ENCODE results near the gene PTGER1. TPM values are rescaled to one million over a fixed set of nuclear protein-coding genes. Genes with fewer than 3 reads are reported as not detected.

The PTGER1 gene
- total RNA-seq, 1 donor from 2014 or later: 0.73 TPM

- no peak for DNase-seq (ENCODE audit: low read depth, low spot score)
Measured at GRCh38 chr19:14442891-14443631, 32.1 kb downstream of the PTGER1 start.

DNA sequence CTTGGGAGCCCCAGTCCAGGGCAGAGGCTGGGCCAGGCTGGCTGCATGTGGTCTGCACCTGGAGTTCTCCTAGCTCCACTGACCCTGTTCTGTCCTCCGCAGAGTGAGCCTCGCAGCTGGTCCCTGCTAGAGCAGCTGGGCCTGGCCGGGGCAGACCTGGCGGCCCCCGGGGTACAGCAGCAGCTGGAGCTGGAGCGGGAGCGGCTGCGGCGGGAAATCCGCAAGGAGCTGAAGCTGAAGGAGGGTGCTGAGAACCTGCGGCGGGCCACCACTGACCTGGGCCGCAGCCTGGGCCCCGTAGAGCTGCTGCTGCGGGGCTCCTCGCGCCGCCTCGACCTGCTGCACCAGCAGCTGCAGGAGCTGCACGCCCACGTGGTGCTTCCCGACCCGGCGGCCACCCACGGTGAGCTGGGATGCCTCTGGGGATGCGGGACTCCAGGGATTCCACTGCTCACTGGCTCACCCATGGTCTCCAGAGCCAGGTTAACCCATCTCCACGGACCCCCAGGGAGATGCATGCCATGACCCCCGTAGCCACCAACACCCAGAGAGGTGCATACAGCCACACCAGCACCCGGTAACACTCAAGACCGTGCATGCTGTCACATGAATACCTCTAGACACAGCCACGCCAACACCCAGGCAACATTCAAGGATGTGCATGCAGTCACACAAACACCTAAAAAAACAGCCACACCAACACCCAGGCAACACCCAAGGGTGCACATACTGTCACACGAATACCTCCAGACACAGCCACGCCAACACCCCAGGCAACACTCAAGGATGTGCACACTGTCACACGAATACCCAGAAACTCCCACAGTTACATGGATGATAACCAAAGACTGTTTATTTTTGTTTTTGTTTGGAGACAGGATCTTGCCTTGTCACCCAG is 33.9 kb downstream of the PTGER1 start:
- no peak for DNase-seq (ENCODE audit: low read depth, low spot score)

- DNase-seq (ENCODE audit: low read depth, low spot score): no peak
Measured at GRCh38 chr19:14440049-14440448, 35.1 kb downstream of the PTGER1 start.

GRCh38 chr19:14439014-14439413 is 36.1 kb downstream of the PTGER1 start:
- DNase-seq (ENCODE audit: low read depth, low spot score): no peak

DNA sequence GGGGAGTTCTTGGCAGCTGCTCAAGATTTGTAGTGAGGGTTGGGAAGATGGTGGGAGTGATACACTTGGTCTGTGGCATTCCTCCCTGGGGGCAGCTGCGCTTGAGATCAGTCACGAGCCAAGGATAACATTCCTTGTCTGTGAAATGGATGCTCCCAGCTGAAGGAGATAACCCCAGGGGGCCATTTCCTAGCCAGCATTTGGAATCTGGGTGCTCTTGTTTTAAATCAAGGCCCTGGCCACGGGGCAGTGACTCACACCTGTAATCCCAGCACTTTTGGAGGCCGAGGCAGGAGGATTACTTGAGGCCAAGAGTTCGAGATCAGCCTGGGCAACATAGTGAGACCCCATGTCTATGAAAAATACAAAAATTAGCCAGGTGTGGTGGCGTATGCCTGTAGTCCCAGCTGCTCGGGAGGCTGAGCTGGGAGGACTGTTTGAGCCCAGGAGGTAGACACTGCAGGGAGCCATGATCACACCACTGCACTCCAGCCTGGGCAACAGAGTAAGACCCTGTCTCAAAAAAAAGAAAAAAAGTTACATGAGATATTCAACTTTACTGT is 37.5 kb downstream of the PTGER1 start:
- no peak for DNase-seq (ENCODE audit: low read depth, low spot score)

DNA sequence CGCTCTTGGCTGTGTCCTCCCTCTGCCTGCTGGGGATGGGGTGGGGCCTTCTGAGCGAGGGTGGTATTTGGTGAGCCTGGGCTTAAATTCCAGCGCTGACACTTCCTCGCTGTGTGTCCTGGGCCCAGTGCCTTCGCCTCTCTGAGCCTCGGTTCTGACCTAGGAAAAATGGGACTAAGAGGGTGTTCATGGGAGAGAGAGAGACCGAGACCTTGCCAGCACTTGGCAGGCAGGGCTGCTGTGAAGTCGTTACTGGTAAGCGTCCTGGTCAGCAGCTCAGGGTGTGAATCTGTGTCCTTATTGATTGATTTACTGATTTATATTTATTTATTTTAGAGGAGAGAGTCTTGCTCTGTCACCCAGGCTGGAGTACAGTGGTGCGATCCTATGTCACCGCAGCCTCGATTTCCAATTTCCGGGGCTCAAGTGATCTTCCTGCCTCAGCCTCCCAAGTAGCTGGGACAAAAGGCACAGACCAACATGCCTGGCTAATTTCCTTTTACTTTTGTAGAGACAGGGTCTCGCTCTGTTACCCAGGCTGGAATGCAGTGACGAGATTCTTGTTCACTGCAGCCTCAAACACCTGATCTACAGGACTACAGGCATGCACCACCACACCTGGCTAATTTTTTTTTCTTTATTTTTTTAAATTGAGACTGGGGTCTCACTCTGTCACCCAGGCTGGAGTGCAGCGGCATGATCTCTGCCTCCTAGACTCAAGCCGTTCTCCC is 39.7 kb downstream of the PTGER1 start:
- DNase-seq (ENCODE audit: low read depth, low spot score): no peak

DNA sequence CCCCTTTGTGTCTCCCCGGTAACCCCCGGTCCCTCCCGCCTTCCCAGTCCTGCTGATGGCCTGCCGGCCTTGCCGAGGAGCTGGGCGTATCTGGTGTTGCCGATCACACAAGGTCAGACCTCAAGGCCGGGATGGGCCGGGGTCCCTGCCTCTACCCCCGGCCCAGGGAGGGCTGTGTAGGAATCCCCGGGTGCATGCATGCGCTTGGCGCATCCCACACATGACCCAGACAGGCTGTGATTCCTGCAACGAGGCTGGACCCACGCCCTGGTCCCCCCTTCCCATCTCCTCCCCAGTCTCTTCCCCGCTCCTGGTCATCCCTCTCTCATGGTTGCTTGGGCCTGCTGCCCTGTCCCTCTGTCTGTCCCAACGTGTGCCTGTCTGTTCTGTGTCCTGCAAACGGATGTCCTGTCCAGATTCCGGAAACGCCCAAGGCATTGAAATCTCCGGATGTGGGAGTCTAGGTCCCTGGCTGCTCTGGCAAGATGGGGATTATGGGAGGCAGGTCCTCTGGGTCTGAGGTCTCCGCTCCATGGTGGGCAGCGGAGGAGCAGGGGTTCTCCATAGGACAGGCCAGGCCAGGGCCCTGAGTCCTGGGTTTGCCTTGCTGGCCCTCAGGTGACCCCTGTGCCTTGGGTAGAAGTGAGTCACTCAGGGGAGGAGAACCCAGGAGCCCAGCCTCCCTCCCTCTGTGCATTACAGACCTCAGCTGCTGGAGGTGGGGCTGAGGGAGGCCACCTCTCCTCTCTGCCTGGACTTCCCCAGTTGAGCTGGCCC is 40.4 kb downstream of the PTGER1 start:
- peak; percentile 39 for DNase-seq (ENCODE audit: low read depth, low spot score)

DNA sequence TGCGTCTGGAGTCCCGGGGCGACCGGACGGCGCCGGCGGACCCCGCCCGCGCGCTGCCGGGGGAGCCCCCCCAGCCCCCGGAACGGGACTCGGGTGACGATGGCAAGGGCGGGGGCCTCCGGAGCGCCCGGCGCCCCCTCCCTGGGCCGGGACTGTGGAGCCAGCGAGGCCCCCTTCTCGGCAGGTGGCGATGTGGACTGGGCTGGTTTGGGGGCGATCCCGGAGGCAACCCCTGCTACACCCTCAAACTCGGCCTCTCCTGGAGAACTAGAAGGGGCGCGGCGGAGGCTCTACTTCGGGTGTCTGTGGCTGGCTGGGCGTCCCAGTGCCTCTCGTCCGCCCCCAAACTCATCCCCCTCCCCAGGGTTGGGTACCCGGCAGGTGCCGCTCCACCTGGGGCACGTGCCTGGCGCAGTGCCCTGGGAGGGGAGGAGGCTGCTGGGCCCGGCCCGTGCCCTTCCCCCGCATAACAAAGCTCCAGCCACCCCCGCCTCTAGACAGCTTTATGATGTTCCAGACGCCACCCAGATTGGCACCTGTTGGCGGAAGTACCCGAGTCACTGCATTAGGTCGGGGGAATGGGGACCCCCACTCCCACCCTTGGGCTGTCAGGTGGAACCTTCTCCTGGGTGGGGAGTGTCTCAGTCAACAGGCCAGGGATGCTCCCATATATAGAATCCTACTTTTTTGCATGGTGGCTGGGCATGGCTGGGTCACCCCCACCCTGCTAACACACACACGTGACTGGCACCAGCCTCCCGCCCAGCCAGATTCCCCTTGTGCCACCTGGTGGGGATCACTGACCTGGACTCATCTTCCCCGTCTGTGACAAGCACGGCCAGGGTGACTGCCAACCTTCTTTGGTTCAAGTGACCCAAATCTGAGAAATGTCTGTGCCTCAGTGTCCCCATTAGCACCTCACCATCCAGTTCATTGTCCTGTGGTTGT is 41.3 kb downstream of the PTGER1 start:
- DNase-seq (ENCODE audit: low read depth, low spot score): no peak

DNA sequence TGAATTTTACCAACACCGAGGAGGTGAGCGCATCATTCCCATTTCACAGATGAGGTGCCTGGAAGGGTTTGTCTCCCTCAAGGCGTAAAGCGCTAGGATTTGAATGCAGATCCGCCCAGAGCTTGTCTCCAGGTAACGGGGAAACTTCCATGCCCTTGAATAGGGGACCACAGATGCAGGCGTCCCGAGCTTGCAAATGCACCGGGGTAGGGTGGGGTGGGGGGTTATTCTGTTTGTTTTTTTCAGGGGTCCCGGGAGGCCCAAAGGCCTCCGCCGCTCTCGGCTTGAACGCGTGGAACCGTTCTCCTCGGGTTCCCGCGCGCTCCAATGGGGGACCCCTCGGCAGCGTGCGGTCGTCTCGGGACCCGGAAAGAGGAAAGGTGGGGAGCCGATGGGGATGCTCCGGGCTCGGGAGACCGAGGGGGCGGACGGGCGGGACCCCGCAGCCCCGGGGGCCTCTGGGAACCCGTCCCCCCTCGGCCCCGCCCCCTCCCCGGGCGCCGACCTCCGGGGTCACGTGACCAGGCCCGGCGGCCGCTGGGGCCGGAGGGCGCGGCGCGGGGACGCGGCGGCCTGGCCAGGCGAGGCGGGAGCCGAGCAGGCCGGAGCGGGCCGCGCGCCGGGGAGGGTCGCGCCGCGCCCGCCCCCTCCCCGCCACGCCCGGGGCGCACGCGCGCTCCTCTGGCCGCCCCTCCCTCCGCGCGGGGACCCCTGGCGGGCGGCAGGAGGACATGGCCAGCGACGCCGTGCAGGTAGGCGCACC is 42.2 kb downstream of the PTGER1 start, which contains the start of gene PKN1:
Gene PKN1, plus strand, starts transcription at position 516 of the 763 bp plus-strand sequence. Its CDS starts 216 bp downstream, at position 732.
- no peak for DNase-seq (ENCODE audit: low read depth, low spot score)

GRCh38 chr19:14430712-14431111 is 44.4 kb downstream of the PTGER1 start:
- DNase-seq (ENCODE audit: low read depth, low spot score): no peak

DNA sequence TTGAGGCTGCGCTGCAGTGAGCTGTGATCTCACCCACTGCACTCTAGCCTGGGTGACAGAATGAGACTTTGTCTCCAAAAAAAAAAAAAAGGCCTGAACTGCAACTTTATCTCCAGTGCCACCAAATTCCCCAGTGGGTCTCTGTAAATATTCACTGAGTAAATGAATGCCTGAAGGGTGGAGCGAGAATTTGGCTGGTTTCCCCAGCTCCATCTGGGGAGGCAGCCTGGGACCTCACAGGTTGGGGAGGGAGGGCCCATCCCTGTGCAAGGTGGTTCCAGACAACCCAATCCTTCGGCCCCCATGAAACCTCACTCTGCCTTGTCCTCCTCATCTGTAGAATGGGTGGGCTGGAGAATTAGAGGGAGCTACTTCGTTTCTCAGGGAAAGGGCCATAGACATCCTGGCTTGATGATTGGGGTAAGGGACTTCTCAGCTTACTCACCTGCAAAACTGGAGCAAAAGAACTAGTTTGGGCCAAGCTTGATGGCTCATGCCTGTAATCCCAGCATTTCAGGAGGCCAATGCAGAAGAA is 46.2 kb downstream of the PTGER1 start:
- DNase-seq (ENCODE audit: low read depth, low spot score): no peak

DNA sequence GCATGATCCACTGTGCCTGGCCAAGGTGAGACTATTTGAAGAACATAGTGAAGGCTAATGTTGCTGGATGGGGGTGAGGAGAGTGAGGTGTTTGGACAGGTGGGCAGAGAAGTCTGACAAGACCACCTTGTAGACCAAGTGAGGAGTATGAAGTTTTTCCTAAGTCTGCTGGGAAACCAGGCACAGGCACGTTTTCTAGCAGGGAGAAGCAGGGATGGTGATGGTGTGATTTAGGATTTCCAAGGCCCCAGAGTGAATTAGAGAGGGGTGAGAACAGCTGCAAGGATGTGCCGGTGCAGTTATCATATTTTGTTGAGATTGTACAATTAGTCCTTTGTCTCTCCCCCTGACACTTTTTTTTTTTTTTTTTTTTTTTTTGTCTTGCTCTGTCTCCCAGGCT is 47.7 kb downstream of the PTGER1 start:
- no peak for DNase-seq (ENCODE audit: low read depth, low spot score)

- DNase-seq (ENCODE audit: low read depth, low spot score): no peak
Measured at GRCh38 chr19:14425696-14426138, 49.4 kb downstream of the PTGER1 start.

Other genes with a start within 250 kb of the PTGER1 start
- 3.1 and 4.2 TPM in 2 replicates for gene ADGRE5, start 93.9 kb downstream of the PTGER1 start, total RNA-seq
- 92.5 and 156 TPM in 2 replicates for gene DDX39A, start 56.0 kb downstream of the PTGER1 start, total RNA-seq
- 248 and 291 TPM in 2 replicates for gene PKN1, start 42.0 kb downstream of the PTGER1 start, total RNA-seq
- gene GIPC1, start 20.8 kb upstream of the PTGER1 start, total RNA-seq: 133 and 138 TPM in 2 replicates
- 31.5 and 107 TPM in 2 replicates for gene DNAJB1, start 43.0 kb upstream of the PTGER1 start, total RNA-seq
- 27.3 and 28.7 TPM in 2 replicates for gene TECR, start 54.2 kb upstream of the PTGER1 start, total RNA-seq
- 225 and 263 TPM in 2 replicates for gene NDUFB7, start 96.7 kb upstream of the PTGER1 start, total RNA-seq
- gene CLEC17A, start 107.7 kb upstream of the PTGER1 start, total RNA-seq: not detected in 2 replicates
- not detected in 2 replicates for gene ADGRE3, start 199.5 kb upstream of the PTGER1 start, total RNA-seq
- gene ZNF333, start 214.7 kb upstream of the PTGER1 start, total RNA-seq: 12.3 and 17.8 TPM in 2 replicates